AG08395 (cell line): ENCODE data around the gene IRX1.

ENCODE experiments used
- DNase-seq: peaks from one replicate; pipeline ENCODE4 v3.0.0; 2012; ENCODE audit warnings: mixed read lengths, low spot score

The IRX1 gene

GRCh38 chr5:3600106-3601060 lies 4.8 kb downstream of the IRX1 start:
- DNase-seq = no peak

GRCh38 chr5:3601061-3601710 lies 5.6 kb downstream of the IRX1 start:
- no peak for DNase-seq

GRCh38 chr5:3601911-3602782 lies 6.5 kb downstream of the IRX1 start:
- DNase-seq = no peak

- DNase-seq = peak; percentile 76
These were observed 7.3 kb downstream of the IRX1 start for GRCh38 chr5:3602785-3603502.

GRCh38 chr5:3604501-3604900 lies 8.9 kb downstream of the IRX1 start:
- no peak for DNase-seq

- no peak for DNase-seq
These were observed 9.8 kb downstream of the IRX1 start for GRCh38 chr5:3605298-3606010.

- DNase-seq = no peak
These were observed 10.6 kb downstream of the IRX1 start for GRCh38 chr5:3606121-3606831.

GRCh38 chr5:3607541-3608181 lies 12.0 kb downstream of the IRX1 start:
- DNase-seq = no peak

- DNase-seq = no peak
These were observed 13.6 kb downstream of the IRX1 start for GRCh38 chr5:3609120-3609681.

GRCh38 chr5:3612591-3613042 lies 17.0 kb downstream of the IRX1 start:
- DNase-seq = no peak

GRCh38 chr5:3613726-3614125 lies 18.1 kb downstream of the IRX1 start:
- DNase-seq = no peak

GRCh38 chr5:3615217-3615616 lies 19.6 kb downstream of the IRX1 start:
- no peak for DNase-seq

GRCh38 chr5:3615829-3616228 lies 20.2 kb downstream of the IRX1 start:
- no peak for DNase-seq

- DNase-seq = no peak
These were observed 23.9 kb downstream of the IRX1 start for GRCh38 chr5:3619579-3619978.

- DNase-seq = no peak
These were observed 27.3 kb downstream of the IRX1 start for GRCh38 chr5:3622961-3623360.

- DNase-seq = no peak
These were observed 30.0 kb downstream of the IRX1 start for GRCh38 chr5:3625626-3626025.

GRCh38 chr5:3634061-3634460 lies 38.4 kb downstream of the IRX1 start:
- DNase-seq = no peak

GRCh38 chr5:3639175-3639574 lies 43.5 kb downstream of the IRX1 start:
- no peak for DNase-seq

GRCh38 chr5:3642231-3642630 lies 46.6 kb downstream of the IRX1 start:
- DNase-seq = no peak
